SU-DHL-6 (cell line): ENCODE results near the gene SLC12A8.

Experiments
- EZH2phosphoT487 ChIP-seq: fragments of 200-600 bp; sonication (generic), shearing (Covaris generic); conservative IDR thresholded peaks from 2 replicates; pipeline ENCODE4 v1.6.1; 2018; ENCODE audit warnings: mild to moderate bottlenecking, antibody characterized with exemption, low read length, moderate library complexity, mixed read lengths
- TF ChIP-seq, protein P1 (sequence below): fragments of 200-600 bp; sonication (generic); IDR thresholded peaks from one replicate; pipeline ENCODE4 v1.5.1; 2017; ENCODE audit warnings: antibody characterized with exemption, mild to moderate bottlenecking, low read length, moderate library complexity; ENCODE audit not compliant: insufficient read depth, poor library complexity, severe bottlenecking

DNA sequence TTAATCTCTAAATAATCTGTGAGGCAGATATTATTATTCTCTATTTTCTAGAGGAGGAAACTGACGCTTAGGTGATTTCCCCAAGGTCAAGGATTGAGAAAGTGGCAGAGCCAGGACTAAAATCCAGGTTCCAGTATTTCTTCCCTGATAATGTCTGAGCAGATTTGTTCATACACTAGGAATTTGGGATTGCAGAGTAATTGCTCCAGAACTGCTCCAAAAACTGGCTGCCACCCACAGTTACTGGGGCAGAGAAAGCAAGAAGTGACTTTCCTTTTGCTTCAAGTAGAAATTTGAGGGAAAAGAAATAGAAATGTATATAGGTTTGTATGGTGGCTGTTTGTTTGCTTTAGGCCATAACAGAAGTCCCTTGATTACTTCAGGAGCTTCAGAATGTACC is 60.6 kb downstream of the SLC12A8 start:
- TF ChIP-seq, protein P1, sequence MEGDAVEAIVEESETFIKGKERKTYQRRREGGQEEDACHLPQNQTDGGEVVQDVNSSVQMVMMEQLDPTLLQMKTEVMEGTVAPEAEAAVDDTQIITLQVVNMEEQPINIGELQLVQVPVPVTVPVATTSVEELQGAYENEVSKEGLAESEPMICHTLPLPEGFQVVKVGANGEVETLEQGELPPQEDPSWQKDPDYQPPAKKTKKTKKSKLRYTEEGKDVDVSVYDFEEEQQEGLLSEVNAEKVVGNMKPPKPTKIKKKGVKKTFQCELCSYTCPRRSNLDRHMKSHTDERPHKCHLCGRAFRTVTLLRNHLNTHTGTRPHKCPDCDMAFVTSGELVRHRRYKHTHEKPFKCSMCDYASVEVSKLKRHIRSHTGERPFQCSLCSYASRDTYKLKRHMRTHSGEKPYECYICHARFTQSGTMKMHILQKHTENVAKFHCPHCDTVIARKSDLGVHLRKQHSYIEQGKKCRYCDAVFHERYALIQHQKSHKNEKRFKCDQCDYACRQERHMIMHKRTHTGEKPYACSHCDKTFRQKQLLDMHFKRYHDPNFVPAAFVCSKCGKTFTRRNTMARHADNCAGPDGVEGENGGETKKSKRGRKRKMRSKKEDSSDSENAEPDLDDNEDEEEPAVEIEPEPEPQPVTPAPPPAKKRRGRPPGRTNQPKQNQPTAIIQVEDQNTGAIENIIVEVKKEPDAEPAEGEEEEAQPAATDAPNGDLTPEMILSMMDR: no peak
- TF ChIP-seq EZH2phosphoT487: no peak
